HCT116 (cell line): ENCODE measurements around the gene CFAP54.

Experiments
- EGR1 ChIP-seq: IDR thresholded peaks from 2 replicates; pipeline ENCODE4 v1.6.1; 2012; ENCODE audit warnings: low read depth
- ELF1 ChIP-seq: IDR thresholded peaks from 2 replicates; pipeline ENCODE4 v1.6.1; 2012; ENCODE audit warnings: low read depth, borderline replicate concordance
- SP1 ChIP-seq: IDR thresholded peaks from 2 replicates; pipeline ENCODE4 v1.6.1; 2012; ENCODE audit warnings: low read depth
- TCF7L2 ChIP-seq: IDR thresholded peaks from 2 replicates; pipeline ENCODE4 v1.7.0; 2011; ENCODE audit warnings: borderline replicate concordance, inconsistent platforms; ENCODE audit not compliant: insufficient read depth, insufficient read length; ENCODE audit errors: extremely low read depth
- TF ChIP-seq, protein P1 (sequence below), 3 experiments: fragments of 200-600 bp in 1 of 3; sonication (generic) in 1 of 3; IDR thresholded peaks in 2 of 3; conservative IDR thresholded peaks in 1 of 3; 2 replicates each; pipeline ENCODE4 v1.5.1; 2012 to 2017; ENCODE audit warnings: low read depth in 2 of 3, low read length in 2 of 3, antibody characterized with exemption in 1 of 3, borderline replicate concordance in 1 of 3, control low read depth in 1 of 3, mild to moderate bottlenecking in 1 of 3, mixed read lengths in 1 of 3, mixed run types in 1 of 3, moderate library complexity in 1 of 3; ENCODE audit not compliant: insufficient read depth in 1 of 3
- TF ChIP-seq, protein P2 (sequence below): IDR thresholded peaks from 2 replicates; pipeline ENCODE4 v1.6.1; 2012

DNA sequence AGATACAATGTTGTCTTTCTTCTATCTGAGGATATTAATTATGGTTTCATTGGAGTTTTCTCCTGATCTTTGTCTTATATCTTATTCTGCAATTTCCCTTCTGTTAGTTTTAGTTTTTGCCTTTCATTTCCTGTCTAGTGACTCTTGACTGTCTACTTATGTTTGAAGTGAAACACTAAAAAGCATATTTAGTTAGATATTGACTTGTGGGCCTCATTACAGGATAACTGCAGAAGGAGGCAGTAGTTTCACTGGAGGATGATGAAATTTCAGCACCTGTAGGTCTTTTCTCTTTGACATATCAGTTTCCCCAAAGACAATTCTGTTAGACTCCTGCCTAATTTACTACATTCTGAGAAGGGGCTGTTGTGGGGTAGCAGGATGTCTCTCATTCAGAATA, 320.1 kb downstream of the CFAP54 start:
- TF ChIP-seq ELF1 (no peak), TCF7L2 (no peak), SP1 (no peak), EGR1 (no peak)
- TF ChIP-seq, protein P1, sequence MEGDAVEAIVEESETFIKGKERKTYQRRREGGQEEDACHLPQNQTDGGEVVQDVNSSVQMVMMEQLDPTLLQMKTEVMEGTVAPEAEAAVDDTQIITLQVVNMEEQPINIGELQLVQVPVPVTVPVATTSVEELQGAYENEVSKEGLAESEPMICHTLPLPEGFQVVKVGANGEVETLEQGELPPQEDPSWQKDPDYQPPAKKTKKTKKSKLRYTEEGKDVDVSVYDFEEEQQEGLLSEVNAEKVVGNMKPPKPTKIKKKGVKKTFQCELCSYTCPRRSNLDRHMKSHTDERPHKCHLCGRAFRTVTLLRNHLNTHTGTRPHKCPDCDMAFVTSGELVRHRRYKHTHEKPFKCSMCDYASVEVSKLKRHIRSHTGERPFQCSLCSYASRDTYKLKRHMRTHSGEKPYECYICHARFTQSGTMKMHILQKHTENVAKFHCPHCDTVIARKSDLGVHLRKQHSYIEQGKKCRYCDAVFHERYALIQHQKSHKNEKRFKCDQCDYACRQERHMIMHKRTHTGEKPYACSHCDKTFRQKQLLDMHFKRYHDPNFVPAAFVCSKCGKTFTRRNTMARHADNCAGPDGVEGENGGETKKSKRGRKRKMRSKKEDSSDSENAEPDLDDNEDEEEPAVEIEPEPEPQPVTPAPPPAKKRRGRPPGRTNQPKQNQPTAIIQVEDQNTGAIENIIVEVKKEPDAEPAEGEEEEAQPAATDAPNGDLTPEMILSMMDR (IDR thresholded peaks at IDR 0.05 in 2 of 3, conservative IDR thresholded peaks at IDR 0.05 in 1 of 3; ENCODE audit: borderline replicate concordance in 1 of 3, insufficient read depth in 1 of 3, low read depth in 2 of 3, low read length in 2 of 3) = no peak
- TF ChIP-seq, protein P2, sequence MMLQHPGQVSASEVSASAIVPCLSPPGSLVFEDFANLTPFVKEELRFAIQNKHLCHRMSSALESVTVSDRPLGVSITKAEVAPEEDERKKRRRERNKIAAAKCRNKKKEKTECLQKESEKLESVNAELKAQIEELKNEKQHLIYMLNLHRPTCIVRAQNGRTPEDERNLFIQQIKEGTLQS = no peak
